Astrocyte of the spinal cord (primary cell): ENCODE measurements around the gene SLC7A6.
A peak's percentile ranks its signal among the peaks of the same experiment; 100 is the strongest.

Experiments
- DNase-seq: peaks from one replicate; pipeline ENCODE4 v3.0.0; 2011; ENCODE audit warnings: low read depth, low spot score
- H3K4me3 ChIP-seq: 2 replicates; pipeline ENCODE4 v1.5.1; 2011; ENCODE audit warnings: low read depth, mild to moderate bottlenecking, low read length, moderate library complexity
- CTCF ChIP-seq: IDR thresholded peaks from 2 replicates; pipeline ENCODE4 v1.5.1; 2012; ENCODE audit warnings: low read depth, mild to moderate bottlenecking, low read length, inconsistent platforms
- in situ Hi-C: cut with HindIII; loops from 2 replicates; pipeline ENCODE4 v1.10.0; 2017; ENCODE audit warnings: low sequenced_read_pairs

SLC7A6 gene

GRCh38 chr16:68238029-68238345, 26.3 kb upstream of the SLC7A6 start:
- in situ Hi-C loops, result no loop called here
- H3K4me3 ChIP-seq, result peak overlapping the region; percentile 43
- no peak for DNase-seq
- TF ChIP-seq CTCF, result no peak

GRCh38 chr16:68242085-68242484, 22.2 kb upstream of the SLC7A6 start:
- DNase-seq, result no peak
- TF ChIP-seq CTCF, result no peak
- in situ Hi-C loops, result no loop called here
- H3K4me3 ChIP-seq, result no peak overlapping the region

GRCh38 chr16:68242926-68243858, 21.1 kb upstream of the SLC7A6 start:
- in situ Hi-C loops, result no loop called here
- H3K4me3 ChIP-seq, result no peak overlapping the region
- TF ChIP-seq CTCF, result no peak

GRCh38 chr16:68244481-68244902, 19.8 kb upstream of the SLC7A6 start:
- TF ChIP-seq CTCF, result no peak
- H3K4me3 ChIP-seq, result peak overlapping the region; percentile 85
- DNase-seq, result no peak
- in situ Hi-C loops, result no loop called here

More at GRCh38 chr16:68242926-68243858, 21.1 kb upstream of the SLC7A6 start:
- no peak for DNase-seq

- no peak for TF ChIP-seq CTCF
- peak within 1 kb of the TSS; percentile 85 for H3K4me3 ChIP-seq
- in situ Hi-C loops, result no loop called here
- DNase-seq, result peak; percentile 96
Measured at GRCh38 chr16:68244903-68245853, 19.1 kb upstream of the SLC7A6 start, which contains the start of gene PLA2G15. TSS of gene PLA2G15 (plus strand) at chr16:68245373. CDS start at chr16:68245427, 54 bp downstream.

- in situ Hi-C loops, result no loop called here
- TF ChIP-seq CTCF, result no peak
- H3K4me3 ChIP-seq, result peak overlapping the region; percentile 85
- no peak for DNase-seq
Measured at GRCh38 chr16:68246121-68246520, 18.2 kb upstream of the SLC7A6 start.
